HS-27A (cell line): ENCODE results near the gene SRSF1.

Source experiments
- DNase-seq: peaks from one replicate; pipeline ENCODE4 v3.0.0-alpha.2; 2012; ENCODE audit warnings: low read depth, missing footprints

The SRSF1 gene

GRCh38 chr17:58019039-58019438 is 12.0 kb upstream of the SRSF1 start:
- no peak for DNase-seq

- DNase-seq: no peak
Measured at GRCh38 chr17:58010067-58010799, 3.2 kb upstream of the SRSF1 start.

DNA sequence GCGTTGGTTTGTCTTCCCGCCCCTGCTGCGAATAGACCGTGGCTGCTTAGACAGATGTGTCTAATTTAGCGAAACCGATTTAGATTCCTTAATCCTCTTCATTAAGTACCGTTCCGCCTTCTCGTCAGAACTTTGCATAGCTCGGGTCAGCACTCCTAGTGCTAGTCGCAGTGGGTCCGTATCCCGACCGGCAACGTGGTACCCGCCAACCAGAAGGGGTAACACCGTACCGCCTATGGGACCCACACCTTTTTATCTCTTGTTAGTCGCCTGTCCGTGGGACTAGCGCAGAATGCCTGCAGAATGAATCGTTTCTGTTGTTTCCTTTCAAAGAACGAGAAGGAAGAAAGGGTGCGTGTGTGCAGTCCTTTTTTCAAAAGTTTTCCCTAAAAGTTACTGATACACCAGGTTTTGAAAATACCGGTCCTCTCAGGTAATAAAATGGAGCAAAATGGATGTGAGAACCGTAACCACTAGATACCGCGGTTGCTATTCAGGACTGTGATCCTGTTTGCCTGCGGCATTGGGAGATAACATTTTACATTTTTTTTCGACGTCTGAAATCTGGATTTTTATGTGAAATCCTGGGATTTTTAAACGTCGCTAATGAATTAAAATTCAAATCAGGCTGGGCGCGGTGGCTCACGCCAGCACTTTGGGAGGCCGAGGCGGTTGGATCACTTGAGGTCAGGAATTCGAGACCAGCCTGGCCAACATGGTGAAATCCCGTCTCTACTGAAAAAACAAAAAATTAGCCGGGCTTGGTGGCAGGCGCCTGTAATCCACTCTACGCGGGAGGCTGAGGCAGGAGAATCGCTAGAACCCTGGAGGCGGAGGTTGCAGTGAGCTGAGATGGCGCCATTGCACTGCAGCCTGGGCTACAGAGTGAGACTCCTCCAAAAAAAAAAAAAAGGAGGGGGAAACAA is 998 bp upstream of the SRSF1 start:
- no peak for DNase-seq

GRCh38 chr17:58006560-58006923 is 504 bp downstream of the SRSF1 start:
- no peak for DNase-seq

DNA sequence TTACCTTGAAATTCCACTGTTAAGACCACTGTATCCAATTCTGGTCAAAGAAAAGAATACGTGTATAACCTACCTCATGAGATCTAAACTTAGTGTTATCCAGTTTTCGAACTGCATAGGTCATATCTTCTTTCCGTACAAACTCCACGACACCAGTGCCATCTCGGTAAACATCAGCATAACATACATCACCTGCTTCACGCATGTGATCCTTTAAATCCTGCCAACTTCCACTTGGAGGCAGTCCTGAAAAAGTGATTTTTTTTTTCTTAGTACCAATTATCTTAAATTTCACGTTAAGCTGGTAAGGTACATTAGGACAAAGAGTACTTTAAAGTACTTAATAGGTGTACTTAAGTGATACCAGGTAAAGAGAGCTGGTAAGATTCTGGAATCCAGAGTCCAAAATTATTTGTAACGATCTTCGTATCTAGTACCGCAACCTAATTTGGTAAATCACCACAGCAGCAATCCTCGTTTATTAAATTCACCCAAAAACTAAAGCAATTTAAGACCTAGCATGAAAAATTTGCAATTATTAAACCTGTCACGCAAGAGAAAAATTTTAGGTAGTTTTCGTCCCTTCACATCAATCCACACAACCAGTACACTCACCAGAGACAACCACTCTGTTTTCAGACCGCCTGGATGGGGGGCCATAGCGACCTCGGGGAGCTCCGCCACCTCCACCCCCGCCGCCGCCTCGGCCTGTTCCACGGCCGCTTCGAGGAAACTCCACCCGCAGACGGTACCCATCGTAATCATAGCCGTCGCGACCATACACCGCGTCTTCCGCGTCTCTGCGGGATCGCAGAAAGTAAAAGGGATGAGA is 1.1 kb downstream of the SRSF1 start:
- DNase-seq: no peak

DNA sequence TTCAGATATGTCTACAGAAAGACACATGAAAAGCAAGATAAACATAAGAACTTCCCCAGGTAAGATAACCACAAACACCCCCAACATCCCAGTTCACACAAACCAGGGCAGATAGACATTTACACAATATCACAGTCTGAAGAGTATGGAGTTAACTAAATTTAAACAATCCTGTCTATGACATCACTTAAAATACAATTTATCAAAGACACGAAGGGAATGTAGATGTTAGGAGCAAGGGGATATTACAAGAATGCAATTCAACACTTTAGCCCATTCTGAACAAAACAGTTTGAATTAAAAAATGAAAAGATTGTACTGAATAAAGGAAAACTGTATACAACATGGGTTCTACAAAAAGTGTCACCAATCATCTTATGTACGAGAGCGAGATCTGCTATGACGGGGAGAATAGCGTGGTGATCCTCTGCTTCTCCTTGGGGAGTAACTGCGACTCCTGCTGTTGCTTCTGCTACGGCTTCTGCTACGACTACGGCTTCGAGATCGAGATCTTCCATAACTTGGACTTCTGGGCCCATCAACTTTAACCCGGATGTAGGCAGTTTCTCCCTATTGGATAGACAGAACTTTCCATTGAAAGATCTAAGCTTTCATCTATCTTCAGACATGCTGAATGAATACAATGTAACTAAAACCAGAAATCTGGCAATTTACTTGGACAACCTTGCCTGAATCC is 1.9 kb downstream of the SRSF1 start:
- DNase-seq: no peak

DNA sequence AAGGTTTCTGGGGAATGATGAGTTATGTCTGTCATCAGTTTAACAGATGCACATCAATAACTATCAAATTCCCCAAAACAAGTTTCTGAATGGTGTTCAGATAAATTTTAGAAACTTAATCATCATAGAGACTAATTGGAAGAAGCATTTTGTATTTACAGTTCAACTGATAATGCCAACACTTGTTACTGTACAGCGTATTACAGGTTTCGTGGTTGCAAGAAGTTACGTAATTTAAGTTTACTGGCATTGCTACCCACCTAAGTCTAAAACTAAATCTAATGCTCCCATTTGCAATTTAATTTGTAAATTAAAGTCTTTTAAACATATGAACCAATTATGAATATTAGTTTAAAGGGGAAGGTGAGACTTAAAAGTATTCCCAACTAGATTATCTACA is 3.0 kb downstream of the SRSF1 start:
- DNase-seq: no peak

DNA sequence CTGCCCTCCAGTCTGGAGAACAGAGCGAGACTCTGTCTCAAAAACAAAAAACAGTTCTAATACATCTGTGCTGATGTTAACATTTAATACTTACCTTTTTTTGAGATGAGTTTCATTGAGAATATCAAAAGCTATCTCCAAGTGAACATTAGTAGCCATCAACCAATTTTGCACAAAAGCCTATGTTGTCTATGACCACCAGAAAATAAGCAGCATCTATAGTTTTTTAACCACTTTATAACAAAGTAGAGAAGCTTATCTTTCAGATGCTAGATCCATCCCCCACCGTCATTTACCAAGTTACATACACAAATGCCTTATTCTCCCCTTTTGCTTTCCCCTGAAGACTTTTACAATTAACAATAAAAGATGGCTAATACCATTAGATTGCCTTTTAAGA is 4.1 kb downstream of the SRSF1 start:
- DNase-seq: no peak

GRCh38 chr17:58002154-58002948 is 4.7 kb downstream of the SRSF1 start:
- DNase-seq: no peak

- DNase-seq: no peak
Measured at GRCh38 chr17:58001461-58002124, 5.5 kb downstream of the SRSF1 start.

DNA sequence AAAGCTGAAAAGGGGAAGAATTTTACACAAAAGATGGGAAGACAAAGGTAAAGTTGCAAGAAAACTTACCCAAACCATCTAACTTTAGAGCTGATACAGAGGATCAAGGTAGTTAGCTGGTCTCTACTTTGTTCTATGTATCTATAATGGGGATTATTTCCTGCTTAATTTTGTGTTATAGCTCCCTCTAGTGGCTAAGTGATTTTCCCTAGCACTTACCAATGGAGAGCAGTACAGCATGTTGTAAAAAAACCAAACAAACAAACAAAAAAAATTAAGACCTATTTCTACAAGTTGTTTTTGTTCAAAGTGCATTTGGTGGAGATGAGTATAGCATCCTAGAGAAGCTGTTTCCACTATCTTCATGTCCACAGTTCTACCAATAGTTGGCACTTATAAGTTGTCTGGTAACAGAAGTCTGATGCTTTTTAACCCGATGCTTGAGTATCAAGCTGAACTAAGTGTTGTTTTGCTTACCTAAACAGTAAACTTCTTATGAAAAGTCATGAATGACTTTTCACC is 7.5 kb downstream of the SRSF1 start:
- no peak for DNase-seq

GRCh38 chr17:57999010-57999495 is 8.0 kb downstream of the SRSF1 start:
- no peak for DNase-seq

- no peak for DNase-seq
Measured at GRCh38 chr17:57997085-57997809, 9.8 kb downstream of the SRSF1 start.

DNA sequence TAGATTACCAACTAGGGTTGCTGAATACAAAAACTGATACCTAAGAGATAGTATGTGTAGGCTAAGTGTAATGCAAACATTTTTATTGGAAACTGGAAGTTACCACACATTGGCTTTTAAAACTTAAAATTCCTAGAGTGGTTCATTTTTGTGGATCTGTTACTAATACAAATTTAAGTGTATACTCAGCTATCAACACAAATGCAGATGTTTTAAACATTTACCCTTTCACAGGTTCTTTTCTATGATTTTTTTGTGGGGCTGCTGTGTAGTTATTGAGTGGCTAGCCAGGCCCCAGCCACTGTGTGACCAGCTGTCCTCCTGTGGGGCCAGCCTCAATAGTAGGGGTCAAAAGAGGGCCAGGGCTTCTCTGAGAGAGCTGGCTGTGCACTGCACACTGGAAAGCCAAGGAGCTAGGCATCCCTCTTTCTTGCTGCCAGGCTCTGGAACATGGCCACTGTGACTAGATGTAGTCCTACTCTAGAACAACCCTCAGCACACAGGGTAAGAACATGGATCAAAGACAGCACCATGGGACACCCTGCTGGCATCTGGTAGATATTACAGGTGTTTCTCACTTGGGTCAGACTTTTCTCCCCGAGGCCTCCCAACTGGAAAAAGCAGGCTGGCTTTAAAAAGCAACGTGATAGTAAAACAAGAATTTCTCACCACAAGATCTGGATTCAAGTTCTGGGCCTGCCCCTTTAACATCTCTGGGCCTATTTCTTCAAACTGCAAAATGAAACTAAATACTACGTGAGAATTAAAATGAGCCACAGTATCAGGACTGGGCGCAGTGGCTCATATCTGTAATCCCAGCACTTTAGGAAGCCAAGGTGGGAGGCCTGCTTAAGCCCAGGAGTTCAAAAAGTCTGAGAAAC is 11.7 kb downstream of the SRSF1 start:
- no peak for DNase-seq

DNA sequence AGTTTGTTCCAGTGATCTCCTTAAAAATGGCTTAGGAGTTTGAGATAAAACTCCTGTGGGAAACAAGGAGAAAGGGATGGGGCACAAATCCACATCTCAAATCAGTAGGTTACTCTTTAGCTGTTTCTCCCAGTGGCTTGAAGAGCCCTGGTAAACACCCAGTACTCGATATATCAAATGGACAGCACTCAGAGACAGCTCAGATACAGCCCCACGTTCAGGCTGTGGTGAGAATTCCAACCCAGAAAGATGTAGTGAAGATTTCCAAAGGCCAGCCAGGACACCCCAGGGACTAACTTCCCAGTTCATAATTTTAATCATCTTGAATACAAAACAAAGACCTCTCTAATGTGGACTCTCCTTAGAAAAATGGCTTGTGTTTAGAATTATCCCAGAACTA is 12.6 kb downstream of the SRSF1 start:
- DNase-seq: no peak

- DNase-seq: no peak
Measured at GRCh38 chr17:57993471-57994365, 13.3 kb downstream of the SRSF1 start.

DNA sequence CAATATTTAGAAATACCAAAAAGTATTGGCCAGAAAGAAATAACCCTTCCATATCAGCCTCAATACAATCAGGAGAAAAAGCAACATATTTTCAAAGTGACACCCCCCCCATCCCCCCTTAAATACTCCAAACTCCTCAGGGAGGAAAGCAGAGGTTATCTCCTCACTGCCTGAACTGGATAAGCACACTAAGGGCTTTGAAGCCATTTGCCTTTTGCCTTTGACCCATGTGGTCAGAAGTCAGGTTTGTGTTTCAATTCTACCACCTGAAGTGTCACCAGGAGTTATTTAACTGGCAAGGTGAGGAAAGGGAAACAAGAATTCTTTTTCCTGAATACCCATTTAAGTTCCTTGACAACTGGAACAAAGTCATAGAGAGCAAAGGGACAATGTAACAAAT is 15.5 kb downstream of the SRSF1 start:
- DNase-seq: no peak
